Endothelial cell of umbilical vein (primary cell): Measurements from ENCODE around the gene SRRM4.

Source experiments
- EZH2 ChIP-seq: IDR thresholded peaks from 2 replicates; pipeline ENCODE4 v1.6.1; 2012; ENCODE audit warnings: borderline replicate concordance, low read depth, mild to moderate bottlenecking, moderate library complexity, low read length, inconsistent platforms; ENCODE audit not compliant: severe bottlenecking
- GATA2 ChIP-seq: IDR thresholded peaks from 2 replicates; pipeline ENCODE4 v1.7.0; 2011; ENCODE audit warnings: low read depth, mild to moderate bottlenecking, moderate library complexity, mixed read lengths, low read length; ENCODE audit not compliant: insufficient read length, insufficient read depth
- MYC ChIP-seq: IDR thresholded peaks from one replicate; pipeline ENCODE4 v1.6.1; 2011; ENCODE audit warnings: mild to moderate bottlenecking, low read depth, low read length
- POLR2A ChIP-seq: IDR thresholded peaks from 2 replicates; pipeline ENCODE4 v1.6.1; 2012; ENCODE audit warnings: low read depth, mild to moderate bottlenecking, control low read depth, low read length
- POLR2AphosphoS5 ChIP-seq: IDR thresholded peaks from 2 replicates; pipeline ENCODE4 v1.6.1; 2012; ENCODE audit warnings: low read depth, mild to moderate bottlenecking, control low read depth, low read length, moderate library complexity; ENCODE audit not compliant: insufficient read depth
- TF ChIP-seq, protein P1 (sequence below), 2 donors: IDR thresholded peaks; 1 replicate in 1 of 2; 2 replicates in 1 of 2; pipeline ENCODE4 v1.5.1; 2011; ENCODE audit warnings: low read length in 2 of 2, mild to moderate bottlenecking in 2 of 2, moderate library complexity in 2 of 2, control low read depth in 1 of 2, inconsistent platforms in 1 of 2, low read depth in 1 of 2; ENCODE audit not compliant: insufficient read depth in 1 of 2; ENCODE audit errors: extremely low read depth in 1 of 2
- TF ChIP-seq, protein P2 (sequence below): IDR thresholded peaks from 2 replicates; pipeline ENCODE4 v1.6.1; 2011; ENCODE audit not compliant: insufficient read depth, insufficient read length

DNA sequence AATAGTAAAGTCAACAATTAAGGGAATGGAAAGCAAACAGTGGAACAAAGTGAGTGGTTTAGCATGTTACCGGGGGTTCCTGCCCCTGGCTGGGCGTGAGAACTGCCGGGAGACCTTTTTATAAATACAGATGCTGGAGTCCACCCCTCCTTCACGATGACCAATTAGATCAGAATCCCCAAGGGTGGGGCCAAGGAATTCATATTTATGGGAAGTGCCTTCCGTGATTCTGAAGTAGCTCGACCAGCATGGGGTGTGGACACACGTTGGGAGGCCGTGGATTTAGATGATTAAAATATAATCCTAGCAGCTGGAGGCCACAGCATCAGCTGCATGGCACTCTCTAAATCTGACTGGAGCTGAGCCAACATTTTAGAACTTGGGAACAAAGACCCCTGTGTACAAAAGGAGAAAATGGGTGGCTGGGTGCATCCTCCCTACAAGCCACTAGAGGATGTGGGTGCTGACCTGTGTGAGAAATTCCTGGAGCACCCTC lies 87.9 kb downstream of the SRRM4 start:
- TF ChIP-seq, protein P1, sequence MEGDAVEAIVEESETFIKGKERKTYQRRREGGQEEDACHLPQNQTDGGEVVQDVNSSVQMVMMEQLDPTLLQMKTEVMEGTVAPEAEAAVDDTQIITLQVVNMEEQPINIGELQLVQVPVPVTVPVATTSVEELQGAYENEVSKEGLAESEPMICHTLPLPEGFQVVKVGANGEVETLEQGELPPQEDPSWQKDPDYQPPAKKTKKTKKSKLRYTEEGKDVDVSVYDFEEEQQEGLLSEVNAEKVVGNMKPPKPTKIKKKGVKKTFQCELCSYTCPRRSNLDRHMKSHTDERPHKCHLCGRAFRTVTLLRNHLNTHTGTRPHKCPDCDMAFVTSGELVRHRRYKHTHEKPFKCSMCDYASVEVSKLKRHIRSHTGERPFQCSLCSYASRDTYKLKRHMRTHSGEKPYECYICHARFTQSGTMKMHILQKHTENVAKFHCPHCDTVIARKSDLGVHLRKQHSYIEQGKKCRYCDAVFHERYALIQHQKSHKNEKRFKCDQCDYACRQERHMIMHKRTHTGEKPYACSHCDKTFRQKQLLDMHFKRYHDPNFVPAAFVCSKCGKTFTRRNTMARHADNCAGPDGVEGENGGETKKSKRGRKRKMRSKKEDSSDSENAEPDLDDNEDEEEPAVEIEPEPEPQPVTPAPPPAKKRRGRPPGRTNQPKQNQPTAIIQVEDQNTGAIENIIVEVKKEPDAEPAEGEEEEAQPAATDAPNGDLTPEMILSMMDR (IDR thresholded peaks at IDR 0.05; ENCODE audit: extremely low read depth in 1 of 2, insufficient read depth in 1 of 2, low read depth in 1 of 2, low read length in 2 of 2): no peak
- TF ChIP-seq POLR2AphosphoS5: no peak
- TF ChIP-seq POLR2A: no peak
- TF ChIP-seq EZH2: no peak
- TF ChIP-seq MYC: no peak
- TF ChIP-seq, protein P2, sequence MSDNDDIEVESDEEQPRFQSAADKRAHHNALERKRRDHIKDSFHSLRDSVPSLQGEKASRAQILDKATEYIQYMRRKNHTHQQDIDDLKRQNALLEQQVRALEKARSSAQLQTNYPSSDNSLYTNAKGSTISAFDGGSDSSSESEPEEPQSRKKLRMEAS: no peak
- TF ChIP-seq GATA2: no peak
